ENCODE results near the gene TRAF5. TPM values are rescaled to one million over a fixed set of nuclear protein-coding genes. Genes with fewer than 3 reads are reported as not detected.

Gene TRAF5
- total RNA-seq, 1 experiment from 2014 or later, result 8.1 TPM

DNA sequence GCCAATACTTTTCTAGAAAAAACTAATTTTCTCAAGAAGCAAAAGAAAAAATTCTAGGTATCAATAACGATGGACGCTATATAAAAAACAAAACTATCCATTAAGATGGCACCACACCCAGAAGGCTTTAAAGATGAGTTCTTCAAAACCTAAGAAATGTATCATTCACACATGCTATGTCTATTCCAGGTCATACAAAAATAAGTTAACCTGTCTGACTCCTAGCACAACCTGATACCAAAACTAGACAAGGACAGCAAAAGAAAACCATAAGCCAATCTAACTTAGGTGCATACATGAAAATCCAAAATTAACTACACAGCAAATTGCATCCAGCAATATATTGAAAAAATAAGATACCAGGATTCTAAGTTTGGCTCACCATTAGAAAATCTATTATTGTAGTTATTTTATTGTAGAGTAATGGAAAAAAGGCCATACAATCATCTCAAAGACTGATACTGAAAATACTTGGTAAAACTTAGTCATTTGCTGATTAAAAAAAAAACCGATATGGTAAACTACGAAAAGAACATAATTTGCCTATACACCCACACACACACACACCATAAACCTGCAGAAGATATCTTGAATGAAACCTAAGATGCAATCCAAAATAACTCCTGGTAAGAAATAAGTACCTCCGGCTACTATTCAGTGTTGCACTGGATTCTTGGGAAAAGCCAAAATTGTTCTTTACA, 55.0 kb downstream of the TRAF5 start:
- CTCF ChIA-PET, result no interaction called here
- peak overlapping the region; percentile 85 for H2AFZ ChIP-seq
- intact Hi-C loops (cut with micrococcal nuclease; ENCODE audit: unreplicated experiment), result loop anchor here (2.0 to 5.0 kb wide), 4 partner anchors 55 to 296 kb away; partner anchors contain the start of genes NEK2 and TRAF5

DNA sequence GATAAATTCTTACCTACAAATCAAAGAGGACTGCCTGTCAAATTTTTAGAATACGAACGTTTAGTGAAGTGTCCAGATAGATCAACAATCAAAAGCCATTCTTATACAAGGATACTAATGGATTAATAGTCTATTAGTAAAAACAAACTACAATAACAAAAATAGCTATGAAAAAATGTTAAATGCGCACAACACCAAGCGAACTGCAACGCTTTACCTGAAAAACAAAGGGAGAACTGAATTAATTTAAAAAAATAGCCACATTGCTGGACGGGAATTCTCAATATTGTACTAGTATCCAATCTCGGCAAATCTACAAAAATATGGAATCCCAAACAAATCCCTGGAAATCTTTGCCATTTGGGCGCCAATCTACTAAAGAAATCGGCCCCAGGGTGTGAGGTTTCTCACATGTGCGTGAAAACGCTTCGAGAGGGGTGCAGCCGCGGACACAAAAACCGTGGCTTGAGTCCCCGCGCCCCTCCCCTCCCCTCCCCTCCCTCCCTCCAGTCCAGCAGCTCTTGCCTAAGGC, 55.6 kb downstream of the TRAF5 start:
- H3K4me1 ChIP-seq (replicated peaks; ENCODE audit: insufficient read depth), result peaks cover 13% of the 10 kb centered on the region
- intact Hi-C loops (cut with micrococcal nuclease; ENCODE audit: unreplicated experiment), result loop anchor here (2.0 to 5.0 kb wide), 4 partner anchors 55 to 295 kb away; partner anchors contain the start of genes NEK2 and TRAF5
- CTCF ChIA-PET, result no interaction called here
- peak overlapping the region; percentile 68 for H3K4me3 ChIP-seq
- POLR2A ChIA-PET (ENCODE audit: unreplicated experiment), result interaction anchor here (0.5 to 0.7 kb wide), 6 partner anchors 54 to 256 kb away, joined by 3 to 6 read pairs (median 4); no protein-coding TSS in a partner anchor
- peak overlapping the region; percentile 85 for H2AFZ ChIP-seq
- peaks cover 14% of the 10 kb centered on the region for H3K79me2 ChIP-seq (ENCODE audit: low read depth)
- no peaks in the 10 kb centered on the region for H4K20me1 ChIP-seq (ENCODE audit: insufficient read depth)
- no peaks in the 10 kb centered on the region; the same call in 1 of the 2 replicates for H3F3A ChIP-seq (ENCODE audit: insufficient read depth, low read depth)
- H3K27ac ChIP-seq, result peak overlapping the region; percentile 93
- H3K9me3 ChIP-seq (ENCODE audit: insufficient read depth, low read depth), result no peaks in the 10 kb centered on the region
- no peaks in the 10 kb centered on the region for H3K36me3 ChIP-seq (ENCODE audit: low read depth)
- TF ChIP-seq, protein P1, sequence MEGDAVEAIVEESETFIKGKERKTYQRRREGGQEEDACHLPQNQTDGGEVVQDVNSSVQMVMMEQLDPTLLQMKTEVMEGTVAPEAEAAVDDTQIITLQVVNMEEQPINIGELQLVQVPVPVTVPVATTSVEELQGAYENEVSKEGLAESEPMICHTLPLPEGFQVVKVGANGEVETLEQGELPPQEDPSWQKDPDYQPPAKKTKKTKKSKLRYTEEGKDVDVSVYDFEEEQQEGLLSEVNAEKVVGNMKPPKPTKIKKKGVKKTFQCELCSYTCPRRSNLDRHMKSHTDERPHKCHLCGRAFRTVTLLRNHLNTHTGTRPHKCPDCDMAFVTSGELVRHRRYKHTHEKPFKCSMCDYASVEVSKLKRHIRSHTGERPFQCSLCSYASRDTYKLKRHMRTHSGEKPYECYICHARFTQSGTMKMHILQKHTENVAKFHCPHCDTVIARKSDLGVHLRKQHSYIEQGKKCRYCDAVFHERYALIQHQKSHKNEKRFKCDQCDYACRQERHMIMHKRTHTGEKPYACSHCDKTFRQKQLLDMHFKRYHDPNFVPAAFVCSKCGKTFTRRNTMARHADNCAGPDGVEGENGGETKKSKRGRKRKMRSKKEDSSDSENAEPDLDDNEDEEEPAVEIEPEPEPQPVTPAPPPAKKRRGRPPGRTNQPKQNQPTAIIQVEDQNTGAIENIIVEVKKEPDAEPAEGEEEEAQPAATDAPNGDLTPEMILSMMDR (conservative IDR thresholded peaks at IDR 0.05), result no peak
- no peak for TF ChIP-seq EZH2 (IDR thresholded peaks at IDR 0.05; ENCODE audit: low read depth)
- H3K27me3 ChIP-seq (ENCODE audit: insufficient read depth, low read depth), result no peaks in the 10 kb centered on the region
- BruUV-seq (replicated peaks), result TSS peak; percentile 69
- peak overlapping the region; percentile 81 for H3K4me2 ChIP-seq
- no peak for DNase-seq
- no peaks in the 10 kb centered on the region for H3K9me2 ChIP-seq (ENCODE audit: insufficient read depth)

More for the DNA sequence above, 55.0 kb downstream of the TRAF5 start:
- Histone ChIP-seq H3K9me3 (ENCODE audit: insufficient read depth, low read depth) (no peaks in the 10 kb centered on the region), H3K79me2 (ENCODE audit: low read depth) (peaks cover 14% of the 10 kb centered on the region), H3K9me2 (ENCODE audit: insufficient read depth) (no peaks in the 10 kb centered on the region), H3K27ac (peak overlapping the region; percentile 93; the same call in 1 of the 2 replicates), H3K4me3 (peak overlapping the region; percentile 68), H4K20me1 (ENCODE audit: insufficient read depth) (no peaks in the 10 kb centered on the region), H3K36me3 (ENCODE audit: low read depth) (no peaks in the 10 kb centered on the region), H3K27me3 (ENCODE audit: insufficient read depth, low read depth) (no peaks in the 10 kb centered on the region), H3K4me2 (peak overlapping the region; percentile 81), H3K4me1 (replicated peaks; ENCODE audit: insufficient read depth) (peaks cover 13% of the 10 kb centered on the region), H3F3A (ENCODE audit: insufficient read depth, low read depth) (no peaks in the 10 kb centered on the region; the same call in 1 of the 2 replicates)
- TF ChIP-seq, protein P1 (conservative IDR thresholded peaks at IDR 0.05), result no peak
- no peak for TF ChIP-seq EZH2 (IDR thresholded peaks at IDR 0.05; ENCODE audit: low read depth)
- DNase-seq, result no peak
- BruUV-seq (replicated peaks), result no TSS peak
- POLR2A ChIA-PET (ENCODE audit: unreplicated experiment), result no interaction called here

- Histone ChIP-seq H3K9me3 (ENCODE audit: insufficient read depth, low read depth) (no peaks in the 10 kb centered on the region), H2AFZ (peak overlapping the region; percentile 85), H3K4me1 (replicated peaks; ENCODE audit: insufficient read depth) (peaks cover 13% of the 10 kb centered on the region), H3K4me3 (peak overlapping the region; percentile 68), H3K36me3 (ENCODE audit: low read depth) (no peaks in the 10 kb centered on the region), H3F3A (ENCODE audit: insufficient read depth, low read depth) (no peaks in the 10 kb centered on the region), H4K20me1 (ENCODE audit: insufficient read depth) (no peaks in the 10 kb centered on the region), H3K27ac (peak overlapping the region; percentile 93), H3K79me2 (ENCODE audit: low read depth) (peaks cover 14% of the 10 kb centered on the region), H3K4me2 (peak overlapping the region; percentile 81), H3K27me3 (ENCODE audit: insufficient read depth, low read depth) (no peaks in the 10 kb centered on the region), H3K9me2 (ENCODE audit: insufficient read depth) (no peaks in the 10 kb centered on the region)
- POLR2A ChIA-PET (ENCODE audit: unreplicated experiment), result interaction anchor here (0.5 to 0.7 kb wide), 6 partner anchors 55 to 255 kb away, joined by 3 to 6 read pairs (median 4); no protein-coding TSS in a partner anchor
- DNase-seq, result peak; percentile 84 to 92
- TF ChIP-seq, protein P1 (conservative IDR thresholded peaks at IDR 0.05), result no peak
- no peak for TF ChIP-seq EZH2 (IDR thresholded peaks at IDR 0.05; ENCODE audit: low read depth)
- BruUV-seq (replicated peaks), result TSS peak; percentile 88
- intact Hi-C loops (cut with micrococcal nuclease; ENCODE audit: unreplicated experiment), result loop anchor here (2.0 to 5.0 kb wide), 4 partner anchors 56 to 294 kb away; partner anchors contain the start of genes NEK2 and TRAF5
- CTCF ChIA-PET, result no interaction called here
These were observed 56.3 kb downstream of the TRAF5 start for GRCh38 chr1:211382714-211383480.
